GM12872 (cell line): ENCODE results near the gene MYO3B.

Experiments used
- CTCF ChIP-seq: IDR thresholded peaks from 3 replicates; pipeline ENCODE4 v1.5.1; 2011; ENCODE audit warnings: low read depth, mild to moderate bottlenecking, low read length, moderate library complexity; ENCODE audit not compliant: insufficient read depth

MYO3B gene

DNA sequence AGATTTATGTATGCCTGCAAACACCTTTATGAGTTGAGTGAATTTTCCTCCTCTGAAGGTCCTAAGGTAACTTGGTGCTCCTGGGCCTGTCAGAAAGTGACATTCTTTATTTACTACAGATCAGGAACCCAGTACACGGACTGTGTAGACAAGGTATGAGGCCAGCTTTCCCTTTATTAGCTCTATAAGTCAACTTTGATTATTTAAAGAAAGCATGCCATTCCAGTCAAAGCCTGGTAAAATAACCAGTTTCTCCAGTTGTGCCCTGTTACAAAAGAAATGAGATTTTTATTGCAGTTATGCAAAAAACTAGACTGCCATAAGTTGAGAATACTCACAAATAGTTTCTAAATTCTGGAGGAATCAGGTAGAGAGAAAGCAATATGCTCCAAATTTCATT is 271.1 kb downstream of the MYO3B start:
- no peak for TF ChIP-seq CTCF

GRCh38 chr2:170454471-170455372 is 276.8 kb downstream of the MYO3B start:
- TF ChIP-seq CTCF = no peak

DNA sequence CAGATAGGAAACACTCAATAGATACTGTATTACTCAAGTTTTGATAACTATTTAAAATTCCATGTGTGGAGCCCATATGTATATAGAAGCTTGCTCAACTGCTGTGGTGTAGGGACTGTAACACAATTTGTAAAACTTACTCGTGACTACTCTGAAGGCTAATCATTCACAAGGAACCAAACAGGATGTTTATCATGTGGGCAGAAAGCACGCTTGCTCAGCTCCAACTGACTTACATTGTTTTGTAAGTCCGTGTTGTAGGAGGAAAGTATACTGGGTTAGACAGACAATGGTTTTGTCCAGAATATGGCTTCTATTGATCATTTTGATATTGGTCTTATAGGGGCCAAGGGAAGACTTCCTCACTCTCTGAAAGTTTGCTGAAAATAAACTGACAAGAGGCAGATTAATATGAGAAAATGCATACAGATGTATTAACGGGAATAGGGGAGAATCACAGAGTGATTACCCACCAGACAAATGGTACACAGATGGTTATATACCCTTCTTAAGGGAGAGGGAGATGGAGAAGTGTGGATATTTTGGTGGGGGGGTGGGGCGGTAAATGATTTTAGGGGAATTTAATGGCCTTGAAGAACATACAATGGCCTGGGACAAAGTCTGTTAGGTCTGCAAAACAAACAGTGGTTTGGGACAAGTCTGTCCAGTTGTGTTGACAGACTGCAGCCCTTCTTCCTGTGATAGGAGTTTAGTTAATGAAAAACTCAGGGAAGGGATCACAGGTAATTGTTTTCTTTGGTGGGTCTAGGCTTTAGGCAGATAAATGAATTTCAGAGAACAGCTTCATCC is 277.9 kb downstream of the MYO3B start:
- TF ChIP-seq CTCF = no peak

GRCh38 chr2:170456914-170457313 is 279.0 kb downstream of the MYO3B start:
- no peak for TF ChIP-seq CTCF

DNA sequence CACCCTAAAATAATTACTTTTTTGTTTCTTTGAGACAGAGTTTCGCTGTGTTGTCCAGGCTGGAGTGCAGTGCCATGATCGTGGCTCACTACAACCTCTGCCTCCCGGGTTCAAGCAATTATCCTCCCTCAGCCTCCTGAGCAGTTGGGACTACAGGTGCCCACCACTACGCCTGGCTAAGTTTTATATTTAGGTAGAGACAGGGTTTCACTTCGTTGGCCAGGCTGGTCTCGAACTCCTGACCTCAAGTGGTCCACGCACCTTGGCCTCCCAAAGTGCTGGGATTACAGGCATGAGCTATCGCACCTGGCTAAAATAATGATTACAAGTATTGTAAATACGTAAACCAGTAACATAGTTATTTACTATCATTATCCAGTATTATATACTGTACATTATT is 279.8 kb downstream of the MYO3B start:
- TF ChIP-seq CTCF = no peak

DNA sequence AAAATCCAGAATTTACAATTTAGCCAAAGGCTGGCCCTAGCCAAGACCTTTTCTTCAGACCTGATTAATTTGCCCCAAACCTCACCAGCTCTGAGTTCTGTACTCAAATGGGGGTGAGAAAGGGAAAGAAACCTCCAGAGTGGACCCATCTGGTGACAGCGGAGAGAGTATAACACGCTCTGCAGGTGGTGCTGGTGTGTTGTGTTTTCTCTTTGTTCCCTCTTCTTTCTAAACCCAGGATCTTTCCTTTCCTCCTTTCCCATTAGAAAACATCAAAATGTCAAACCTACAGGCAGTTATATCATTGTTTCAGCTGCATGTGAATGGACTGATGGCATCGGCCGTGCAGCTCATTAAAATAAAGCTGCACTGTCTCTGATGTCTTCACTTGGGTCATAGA is 283.9 kb downstream of the MYO3B start:
- TF ChIP-seq CTCF = no peak

DNA sequence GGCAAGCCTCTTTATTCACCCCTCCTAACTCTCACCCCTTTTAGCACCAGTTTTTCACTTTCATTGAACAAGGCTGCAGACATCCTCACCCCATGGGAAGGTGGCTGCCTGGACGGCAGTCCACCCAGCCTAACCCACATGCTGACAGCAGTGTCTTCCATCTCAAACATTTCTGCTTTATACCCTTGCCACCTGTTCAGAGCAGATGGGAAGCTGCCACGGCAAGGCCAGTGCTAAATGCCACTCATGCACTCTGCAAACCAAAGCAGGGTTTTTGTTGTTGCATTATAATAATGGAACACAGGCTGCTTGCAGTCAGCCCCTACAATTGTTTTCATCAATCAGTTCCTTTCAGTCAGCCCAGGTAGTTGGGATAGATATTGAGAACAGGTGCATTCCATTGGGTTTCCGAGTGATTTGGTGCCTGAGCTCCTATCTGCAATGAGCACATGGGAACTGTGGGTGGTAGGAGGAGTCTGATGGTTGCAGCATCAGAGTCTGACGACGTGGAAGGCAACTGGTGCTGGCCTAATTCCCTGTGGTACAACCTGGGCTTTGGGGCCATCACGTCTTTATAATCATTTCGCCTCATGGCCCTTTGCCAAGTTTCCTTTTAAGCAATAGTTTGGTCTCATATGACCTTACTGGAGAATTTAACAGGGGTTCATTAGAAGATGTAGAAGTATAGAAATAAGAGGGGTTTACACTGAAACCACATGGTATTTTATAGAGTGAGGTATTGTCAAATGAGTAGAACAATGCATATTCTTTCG is 284.7 kb downstream of the MYO3B start:
- no peak for TF ChIP-seq CTCF
